Gastrocnemius medialis (tissue), 4 donors: ENCODE measurements around the gene SLC5A10.

Experiments
- POLR2A ChIP-seq, 2 donors: fragments of 450-650 bp; IDR thresholded peaks; one replicate each; pipeline ENCODE4 v1.6.1; 2017; ENCODE audit warnings: antibody characterized with exemption in 2 of 2, mild to moderate bottlenecking in 2 of 2, moderate library complexity in 2 of 2
- TF ChIP-seq, protein P1 (sequence below), 5 experiments: fragments of 450-650 bp in 3 of 5; fragments of 200-600 bp in 2 of 5; sonication (generic) in 2 of 5; IDR thresholded peaks in 4 of 5; conservative IDR thresholded peaks in 1 of 5; 1 replicate in 4 of 5; 2 replicates in 1 of 5; pipeline ENCODE4 v1.5.1; 2016 to 2019; ENCODE audit warnings: antibody characterized with exemption in 5 of 5, mild to moderate bottlenecking in 3 of 5, moderate library complexity in 3 of 5

- TF ChIP-seq, protein P1, sequence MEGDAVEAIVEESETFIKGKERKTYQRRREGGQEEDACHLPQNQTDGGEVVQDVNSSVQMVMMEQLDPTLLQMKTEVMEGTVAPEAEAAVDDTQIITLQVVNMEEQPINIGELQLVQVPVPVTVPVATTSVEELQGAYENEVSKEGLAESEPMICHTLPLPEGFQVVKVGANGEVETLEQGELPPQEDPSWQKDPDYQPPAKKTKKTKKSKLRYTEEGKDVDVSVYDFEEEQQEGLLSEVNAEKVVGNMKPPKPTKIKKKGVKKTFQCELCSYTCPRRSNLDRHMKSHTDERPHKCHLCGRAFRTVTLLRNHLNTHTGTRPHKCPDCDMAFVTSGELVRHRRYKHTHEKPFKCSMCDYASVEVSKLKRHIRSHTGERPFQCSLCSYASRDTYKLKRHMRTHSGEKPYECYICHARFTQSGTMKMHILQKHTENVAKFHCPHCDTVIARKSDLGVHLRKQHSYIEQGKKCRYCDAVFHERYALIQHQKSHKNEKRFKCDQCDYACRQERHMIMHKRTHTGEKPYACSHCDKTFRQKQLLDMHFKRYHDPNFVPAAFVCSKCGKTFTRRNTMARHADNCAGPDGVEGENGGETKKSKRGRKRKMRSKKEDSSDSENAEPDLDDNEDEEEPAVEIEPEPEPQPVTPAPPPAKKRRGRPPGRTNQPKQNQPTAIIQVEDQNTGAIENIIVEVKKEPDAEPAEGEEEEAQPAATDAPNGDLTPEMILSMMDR (IDR thresholded peaks at IDR 0.05 in 4 of 5, conservative IDR thresholded peaks at IDR 0.05 in 1 of 5) = no peak
- TF ChIP-seq POLR2A (IDR thresholded peaks at IDR 0.05) = no peak
Measured at GRCh38 chr17:18921912-18922451, 30.0 kb upstream of the SLC5A10 start.
